Measurements from ENCODE around the gene MAP4K2. TPM values are rescaled to one million over a fixed set of nuclear protein-coding genes. Genes with fewer than 3 reads are reported as not detected.

MAP4K2 gene
- total and polyA plus RNA-seq, 9 of the 15 experiments (the other 6 are each of a cell fraction or from before 2014, with no cell fraction given), result 0.13 to 14.5 (median 7.3) TPM

GRCh38 chr11:64746486-64746885, 56.5 kb downstream of the MAP4K2 start (continued):
- TF ChIP-seq ETV5 (CRISPR knock-in tag; IDR thresholded peaks at IDR 0.05; ENCODE audit: low read depth) (no peak), ZFX (CRISPR knock-in tag; IDR thresholded peaks at IDR 0.05) (no peak), ZNF3 (CRISPR knock-in tag; IDR thresholded peaks at IDR 0.05) (no peak), CREB5 (CRISPR knock-in tag; IDR thresholded peaks at IDR 0.05) (no peak), GATAD2A (IDR thresholded peaks at IDR 0.05) (no peak), HINFP (tag; conservative IDR thresholded peaks at IDR 0.05; ENCODE audit: low read depth) (no peak), ZBTB49 (CRISPR knock-in tag; IDR thresholded peaks at IDR 0.05; ENCODE audit: borderline replicate concordance) (no peak), ZBTB11 (CRISPR knock-in tag; IDR thresholded peaks at IDR 0.05) (no peak)

Data from K562 (cell line).